ENCODE measurements around the gene MCRIP1. TPM values are rescaled to one million over a fixed set of nuclear protein-coding genes. Genes with fewer than 3 reads are reported as not detected.

Gene MCRIP1
- total and polyA plus RNA-seq, 9 of the 15 experiments (the other 6 are each of a cell fraction or from before 2014, with no cell fraction given) = 0.39 to 35.8 (median 9.7) TPM

DNA sequence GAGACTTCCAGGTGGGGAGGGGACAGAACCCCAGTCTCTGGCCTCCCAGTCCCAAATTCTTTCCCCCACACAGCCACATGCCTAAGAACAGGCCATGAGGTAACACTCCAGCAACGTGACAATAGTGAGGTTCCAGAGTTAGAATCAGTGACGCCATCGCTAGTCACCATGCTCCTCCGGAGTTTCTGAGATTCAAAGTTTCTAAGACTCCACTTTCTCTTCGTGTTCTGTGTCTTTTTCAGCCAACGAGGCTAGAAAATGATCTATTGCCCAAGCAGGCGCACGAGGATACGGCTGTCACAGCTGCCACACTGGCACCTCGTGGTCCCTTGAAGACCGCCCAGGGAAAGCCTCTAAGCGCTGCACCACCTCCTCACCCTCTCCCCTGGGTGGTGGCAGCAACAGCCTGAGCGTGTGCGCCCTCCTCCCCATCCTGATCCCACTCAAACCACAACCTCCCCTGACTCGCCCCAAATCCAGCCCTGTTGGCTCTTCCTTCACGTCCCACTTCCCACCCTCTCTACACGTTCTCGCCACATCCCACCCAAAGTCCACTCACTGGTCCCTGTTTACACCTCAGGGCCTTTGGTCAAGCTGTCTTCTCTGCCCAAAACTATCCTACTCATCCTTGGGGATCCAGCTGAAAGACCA is 1.0 kb downstream of the MCRIP1 start (continued):
- TF ChIP-seq, protein P1, sequence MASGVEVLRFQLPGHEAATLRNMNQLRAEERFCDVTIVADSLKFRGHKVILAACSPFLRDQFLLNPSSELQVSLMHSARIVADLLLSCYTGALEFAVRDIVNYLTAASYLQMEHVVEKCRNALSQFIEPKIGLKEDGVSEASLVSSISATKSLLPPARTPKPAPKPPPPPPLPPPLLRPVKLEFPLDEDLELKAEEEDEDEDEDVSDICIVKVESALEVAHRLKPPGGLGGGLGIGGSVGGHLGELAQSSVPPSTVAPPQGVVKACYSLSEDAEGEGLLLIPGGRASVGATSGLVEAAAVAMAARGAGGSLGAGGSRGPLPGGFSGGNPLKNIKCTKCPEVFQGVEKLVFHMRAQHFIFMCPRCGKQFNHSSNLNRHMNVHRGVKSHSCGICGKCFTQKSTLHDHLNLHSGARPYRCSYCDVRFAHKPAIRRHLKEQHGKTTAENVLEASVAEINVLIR (CRISPR knock-in tag; IDR thresholded peaks at IDR 0.05) = no peak
- TF ChIP-seq ELF4 (CRISPR knock-in tag; IDR thresholded peaks at IDR 0.05) (peak; percentile 75; the same call in 1 of the 2 replicates), ZNF121 (CRISPR knock-in tag; conservative IDR thresholded peaks at IDR 0.05) (no peak), PRPF4 (IDR thresholded peaks at IDR 0.05; ENCODE audit: insufficient read depth, low read depth, low read length, poor library complexity, severe bottlenecking) (no peak), PHF21A (IDR thresholded peaks at IDR 0.05; ENCODE audit: borderline replicate concordance, low read depth) (no peak), LARP7 (IDR thresholded peaks at IDR 0.05) (peak; percentile 41; the same call in 1 of the 2 replicates), SUPT5H (IDR thresholded peaks at IDR 0.05) (peak; percentile 51)
- TF ChIP-seq, protein P2, sequence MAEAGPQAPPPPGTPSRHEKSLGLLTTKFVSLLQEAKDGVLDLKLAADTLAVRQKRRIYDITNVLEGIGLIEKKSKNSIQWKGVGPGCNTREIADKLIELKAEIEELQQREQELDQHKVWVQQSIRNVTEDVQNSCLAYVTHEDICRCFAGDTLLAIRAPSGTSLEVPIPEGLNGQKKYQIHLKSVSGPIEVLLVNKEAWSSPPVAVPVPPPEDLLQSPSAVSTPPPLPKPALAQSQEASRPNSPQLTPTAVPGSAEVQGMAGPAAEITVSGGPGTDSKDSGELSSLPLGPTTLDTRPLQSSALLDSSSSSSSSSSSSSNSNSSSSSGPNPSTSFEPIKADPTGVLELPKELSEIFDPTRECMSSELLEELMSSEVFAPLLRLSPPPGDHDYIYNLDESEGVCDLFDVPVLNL (CRISPR knock-in tag; IDR thresholded peaks at IDR 0.05; ENCODE audit: low read depth) = no peak
- TF ChIP-seq, protein P3, sequence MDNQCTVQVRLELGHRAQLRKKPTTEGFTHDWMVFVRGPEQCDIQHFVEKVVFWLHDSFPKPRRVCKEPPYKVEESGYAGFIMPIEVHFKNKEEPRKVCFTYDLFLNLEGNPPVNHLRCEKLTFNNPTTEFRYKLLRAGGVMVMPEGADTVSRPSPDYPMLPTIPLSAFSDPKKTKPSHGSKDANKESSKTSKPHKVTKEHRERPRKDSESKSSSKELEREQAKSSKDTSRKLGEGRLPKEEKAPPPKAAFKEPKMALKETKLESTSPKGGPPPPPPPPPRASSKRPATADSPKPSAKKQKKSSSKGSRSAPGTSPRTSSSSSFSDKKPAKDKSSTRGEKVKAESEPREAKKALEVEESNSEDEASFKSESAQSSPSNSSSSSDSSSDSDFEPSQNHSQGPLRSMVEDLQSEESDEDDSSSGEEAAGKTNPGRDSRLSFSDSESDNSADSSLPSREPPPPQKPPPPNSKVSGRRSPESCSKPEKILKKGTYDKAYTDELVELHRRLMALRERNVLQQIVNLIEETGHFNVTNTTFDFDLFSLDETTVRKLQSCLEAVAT (IDR thresholded peaks at IDR 0.05) = peak; percentile 34 to 72; a peak in 1 of 4 replicates
- TF ChIP-seq, protein P4, sequence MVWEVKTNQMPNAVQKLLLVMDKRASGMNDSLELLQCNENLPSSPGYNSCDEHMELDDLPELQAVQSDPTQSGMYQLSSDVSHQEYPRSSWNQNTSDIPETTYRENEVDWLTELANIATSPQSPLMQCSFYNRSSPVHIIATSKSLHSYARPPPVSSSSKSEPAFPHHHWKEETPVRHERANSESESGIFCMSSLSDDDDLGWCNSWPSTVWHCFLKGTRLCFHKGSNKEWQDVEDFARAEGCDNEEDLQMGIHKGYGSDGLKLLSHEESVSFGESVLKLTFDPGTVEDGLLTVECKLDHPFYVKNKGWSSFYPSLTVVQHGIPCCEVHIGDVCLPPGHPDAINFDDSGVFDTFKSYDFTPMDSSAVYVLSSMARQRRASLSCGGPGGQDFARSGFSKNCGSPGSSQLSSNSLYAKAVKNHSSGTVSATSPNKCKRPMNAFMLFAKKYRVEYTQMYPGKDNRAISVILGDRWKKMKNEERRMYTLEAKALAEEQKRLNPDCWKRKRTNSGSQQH (CRISPR knock-in tag; IDR thresholded peaks at IDR 0.05) = peak; percentile 52; the same call in 1 of the 2 replicates
- TF ChIP-seq, protein P5, sequence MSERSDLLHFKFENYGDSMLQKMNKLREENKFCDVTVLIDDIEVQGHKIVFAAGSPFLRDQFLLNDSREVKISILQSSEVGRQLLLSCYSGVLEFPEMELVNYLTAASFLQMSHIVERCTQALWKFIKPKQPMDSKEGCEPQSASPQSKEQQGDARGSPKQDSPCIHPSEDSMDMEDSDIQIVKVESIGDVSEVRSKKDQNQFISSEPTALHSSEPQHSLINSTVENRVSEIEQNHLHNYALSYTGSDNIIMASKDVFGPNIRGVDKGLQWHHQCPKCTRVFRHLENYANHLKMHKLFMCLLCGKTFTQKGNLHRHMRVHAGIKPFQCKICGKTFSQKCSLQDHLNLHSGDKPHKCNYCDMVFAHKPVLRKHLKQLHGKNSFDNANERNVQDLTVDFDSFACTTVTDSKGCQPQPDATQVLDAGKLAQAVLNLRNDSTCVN (CRISPR knock-in tag; IDR thresholded peaks at IDR 0.05) = peak; percentile 86
- TF ChIP-seq, protein P6, sequence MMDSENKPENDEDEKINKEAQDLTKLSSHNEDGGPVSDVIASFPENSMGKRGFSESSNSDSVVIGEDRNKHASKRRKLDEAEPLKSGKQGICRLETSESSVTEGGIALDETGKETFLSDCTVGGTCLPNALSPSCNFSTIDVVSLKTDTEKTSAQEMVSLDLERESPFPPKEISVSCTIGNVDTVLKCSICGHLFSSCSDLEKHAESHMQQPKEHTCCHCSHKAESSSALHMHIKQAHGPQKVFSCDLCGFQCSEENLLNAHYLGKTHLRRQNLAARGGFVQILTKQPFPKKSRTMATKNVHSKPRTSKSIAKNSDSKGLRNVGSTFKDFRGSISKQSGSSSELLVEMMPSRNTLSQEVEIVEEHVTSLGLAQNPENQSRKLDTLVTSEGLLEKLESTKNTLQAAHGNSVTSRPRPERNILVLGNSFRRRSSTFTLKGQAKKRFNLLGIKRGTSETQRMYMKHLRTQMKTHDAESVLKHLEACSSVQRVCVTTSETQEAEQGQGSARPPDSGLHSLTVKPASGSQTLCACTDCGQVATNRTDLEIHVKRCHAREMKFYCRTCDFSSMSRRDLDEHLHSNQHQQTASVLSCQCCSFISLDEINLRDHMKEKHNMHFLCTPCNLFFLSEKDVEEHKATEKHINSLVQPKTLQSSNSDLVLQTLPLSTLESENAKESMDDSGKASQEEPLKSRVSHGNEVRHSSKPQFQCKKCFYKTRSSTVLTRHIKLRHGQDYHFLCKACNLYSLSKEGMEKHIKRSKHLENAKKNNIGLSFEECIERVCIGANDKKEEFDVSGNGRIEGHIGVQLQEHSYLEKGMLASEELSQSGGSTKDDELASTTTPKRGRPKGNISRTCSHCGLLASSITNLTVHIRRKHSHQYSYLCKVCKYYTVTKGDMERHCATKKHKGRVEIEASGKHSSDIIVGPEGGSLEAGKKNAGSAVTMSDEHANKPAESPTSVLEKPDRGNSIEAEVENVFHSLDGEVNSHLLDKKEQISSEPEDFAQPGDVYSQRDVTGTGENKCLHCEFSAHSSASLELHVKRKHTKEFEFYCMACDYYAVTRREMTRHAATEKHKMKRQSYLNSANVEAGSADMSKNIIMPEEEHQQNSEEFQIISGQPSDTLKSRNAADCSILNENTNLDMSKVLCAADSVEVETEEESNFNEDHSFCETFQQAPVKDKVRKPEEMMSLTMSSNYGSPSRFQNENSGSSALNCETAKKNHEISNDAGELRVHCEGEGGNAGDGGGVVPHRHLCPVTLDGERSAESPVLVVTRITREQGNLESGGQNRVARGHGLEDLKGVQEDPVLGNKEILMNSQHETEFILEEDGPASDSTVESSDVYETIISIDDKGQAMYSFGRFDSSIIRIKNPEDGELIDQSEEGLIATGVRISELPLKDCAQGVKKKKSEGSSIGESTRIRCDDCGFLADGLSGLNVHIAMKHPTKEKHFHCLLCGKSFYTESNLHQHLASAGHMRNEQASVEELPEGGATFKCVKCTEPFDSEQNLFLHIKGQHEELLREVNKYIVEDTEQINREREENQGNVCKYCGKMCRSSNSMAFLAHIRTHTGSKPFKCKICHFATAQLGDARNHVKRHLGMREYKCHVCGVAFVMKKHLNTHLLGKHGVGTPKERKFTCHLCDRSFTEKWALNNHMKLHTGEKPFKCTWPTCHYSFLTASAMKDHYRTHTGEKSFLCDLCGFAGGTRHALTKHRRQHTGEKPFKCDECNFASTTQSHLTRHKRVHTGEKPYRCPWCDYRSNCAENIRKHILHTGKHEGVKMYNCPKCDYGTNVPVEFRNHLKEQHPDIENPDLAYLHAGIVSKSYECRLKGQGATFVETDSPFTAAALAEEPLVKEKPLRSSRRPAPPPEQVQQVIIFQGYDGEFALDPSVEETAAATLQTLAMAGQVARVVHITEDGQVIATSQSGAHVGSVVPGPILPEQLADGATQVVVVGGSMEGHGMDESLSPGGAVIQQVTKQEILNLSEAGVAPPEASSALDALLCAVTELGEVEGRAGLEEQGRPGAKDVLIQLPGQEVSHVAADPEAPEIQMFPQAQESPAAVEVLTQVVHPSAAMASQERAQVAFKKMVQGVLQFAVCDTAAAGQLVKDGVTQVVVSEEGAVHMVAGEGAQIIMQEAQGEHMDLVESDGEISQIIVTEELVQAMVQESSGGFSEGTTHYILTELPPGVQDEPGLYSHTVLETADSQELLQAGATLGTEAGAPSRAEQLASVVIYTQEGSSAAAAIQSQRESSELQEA (IDR thresholded peaks at IDR 0.05; ENCODE audit: low read depth) = 0 out of 2 replicates have a peak, but pooled peaks have one; percentile 18

Data from K562 (cell line).